ENCODE data around the gene FLNB.

Gene FLNB

DNA sequence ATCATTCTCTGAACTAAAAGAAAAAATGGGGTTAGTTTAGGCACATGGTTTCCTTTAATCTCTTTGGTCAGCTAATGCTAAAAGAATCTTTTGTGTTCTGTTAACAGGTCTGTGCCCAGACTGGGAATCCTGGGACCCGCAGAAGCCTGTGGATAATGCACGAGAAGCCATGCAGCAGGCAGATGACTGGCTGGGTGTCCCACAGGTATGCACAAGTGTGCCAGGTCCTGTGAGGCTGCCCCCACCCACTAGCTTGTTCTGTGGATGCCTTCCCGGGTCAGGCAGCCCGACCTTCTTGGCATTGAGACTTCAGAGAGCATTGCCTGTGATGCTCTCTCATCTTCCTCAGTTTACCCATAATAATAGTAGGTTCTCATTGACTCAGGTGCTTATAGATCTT is 70.4 kb downstream of the FLNB start:
- no peak overlapping the region for H3K4me3 ChIP-seq (ENCODE audit: low read depth, low read length)
- DNase-seq (ENCODE audit: low read depth) = no peak
- TF ChIP-seq, protein P1, sequence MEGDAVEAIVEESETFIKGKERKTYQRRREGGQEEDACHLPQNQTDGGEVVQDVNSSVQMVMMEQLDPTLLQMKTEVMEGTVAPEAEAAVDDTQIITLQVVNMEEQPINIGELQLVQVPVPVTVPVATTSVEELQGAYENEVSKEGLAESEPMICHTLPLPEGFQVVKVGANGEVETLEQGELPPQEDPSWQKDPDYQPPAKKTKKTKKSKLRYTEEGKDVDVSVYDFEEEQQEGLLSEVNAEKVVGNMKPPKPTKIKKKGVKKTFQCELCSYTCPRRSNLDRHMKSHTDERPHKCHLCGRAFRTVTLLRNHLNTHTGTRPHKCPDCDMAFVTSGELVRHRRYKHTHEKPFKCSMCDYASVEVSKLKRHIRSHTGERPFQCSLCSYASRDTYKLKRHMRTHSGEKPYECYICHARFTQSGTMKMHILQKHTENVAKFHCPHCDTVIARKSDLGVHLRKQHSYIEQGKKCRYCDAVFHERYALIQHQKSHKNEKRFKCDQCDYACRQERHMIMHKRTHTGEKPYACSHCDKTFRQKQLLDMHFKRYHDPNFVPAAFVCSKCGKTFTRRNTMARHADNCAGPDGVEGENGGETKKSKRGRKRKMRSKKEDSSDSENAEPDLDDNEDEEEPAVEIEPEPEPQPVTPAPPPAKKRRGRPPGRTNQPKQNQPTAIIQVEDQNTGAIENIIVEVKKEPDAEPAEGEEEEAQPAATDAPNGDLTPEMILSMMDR (conservative IDR thresholded peaks at IDR 0.05; ENCODE audit: low read depth, low read length) = no peak

DNA sequence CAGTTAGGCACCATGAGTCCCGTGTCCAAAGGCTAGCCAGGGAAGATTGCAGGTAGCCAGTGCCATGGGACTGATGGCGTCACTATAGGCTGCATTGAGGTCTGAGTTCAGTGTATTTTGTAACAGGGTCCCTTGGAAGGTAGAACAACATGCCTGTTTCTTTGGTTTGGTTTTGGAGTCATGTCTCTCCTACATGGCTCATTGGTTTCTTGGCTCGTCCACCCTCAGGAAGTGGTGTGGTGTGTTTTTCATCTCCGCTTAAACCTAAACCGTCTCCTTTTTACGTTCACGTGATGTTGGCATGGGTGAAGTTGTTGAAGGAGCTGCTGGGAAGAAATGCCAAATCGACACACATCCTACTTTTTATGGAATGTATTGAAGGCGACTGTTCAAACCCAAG is 71.6 kb downstream of the FLNB start:
- H3K4me3 ChIP-seq (ENCODE audit: low read depth, low read length) = no peak overlapping the region
- TF ChIP-seq, protein P1 (conservative IDR thresholded peaks at IDR 0.05; ENCODE audit: low read depth, low read length) = no peak
- no peak for DNase-seq (ENCODE audit: low read depth)

DNA sequence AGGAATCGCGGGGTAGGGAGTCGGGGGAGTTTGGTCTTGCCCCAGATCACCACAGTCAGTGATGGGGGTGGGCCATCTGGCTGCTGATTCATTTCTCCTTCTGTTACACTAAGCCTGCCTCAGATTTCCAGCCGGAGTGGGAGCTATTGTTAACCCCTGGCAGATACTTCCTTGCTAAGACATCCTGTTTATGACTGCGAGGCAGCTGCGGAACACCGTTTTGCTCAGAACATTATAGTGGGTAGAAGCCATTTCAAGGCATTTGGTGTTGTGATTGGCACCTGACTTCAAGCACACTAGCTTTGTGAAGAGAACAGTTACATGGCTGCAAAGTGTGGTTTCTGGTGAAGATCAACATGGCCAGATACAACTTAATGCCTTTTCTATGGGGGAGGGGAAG is 73.8 kb downstream of the FLNB start:
- DNase-seq (ENCODE audit: low read depth) = peak; percentile 79
- H3K4me3 ChIP-seq (ENCODE audit: low read depth, low read length) = no peak overlapping the region
- TF ChIP-seq, protein P1 (conservative IDR thresholded peaks at IDR 0.05; ENCODE audit: low read depth, low read length) = no peak

DNA sequence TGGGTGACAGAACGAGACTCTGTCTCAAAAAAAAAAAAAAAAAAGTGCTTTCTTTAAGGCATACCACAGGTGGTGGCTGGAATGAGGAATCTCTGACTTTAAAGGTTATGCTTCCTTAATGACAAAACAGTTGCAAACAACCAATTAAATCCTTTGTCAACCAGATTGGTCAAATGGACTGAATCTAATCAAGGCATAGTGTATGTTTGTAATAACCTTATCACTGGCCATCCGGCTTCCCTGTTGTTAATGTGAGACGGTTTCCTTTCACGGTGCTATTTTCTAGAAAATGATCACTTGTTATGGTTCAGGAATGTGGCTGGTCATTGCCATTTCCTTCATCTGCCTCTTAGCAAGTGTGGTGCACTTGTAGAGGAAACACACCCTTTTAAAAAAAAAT is 75.9 kb downstream of the FLNB start:
- DNase-seq (ENCODE audit: low read depth) = peak; percentile 37
- no peak overlapping the region for H3K4me3 ChIP-seq (ENCODE audit: low read depth, low read length)
- TF ChIP-seq, protein P1 (conservative IDR thresholded peaks at IDR 0.05; ENCODE audit: low read depth, low read length) = no peak

DNA sequence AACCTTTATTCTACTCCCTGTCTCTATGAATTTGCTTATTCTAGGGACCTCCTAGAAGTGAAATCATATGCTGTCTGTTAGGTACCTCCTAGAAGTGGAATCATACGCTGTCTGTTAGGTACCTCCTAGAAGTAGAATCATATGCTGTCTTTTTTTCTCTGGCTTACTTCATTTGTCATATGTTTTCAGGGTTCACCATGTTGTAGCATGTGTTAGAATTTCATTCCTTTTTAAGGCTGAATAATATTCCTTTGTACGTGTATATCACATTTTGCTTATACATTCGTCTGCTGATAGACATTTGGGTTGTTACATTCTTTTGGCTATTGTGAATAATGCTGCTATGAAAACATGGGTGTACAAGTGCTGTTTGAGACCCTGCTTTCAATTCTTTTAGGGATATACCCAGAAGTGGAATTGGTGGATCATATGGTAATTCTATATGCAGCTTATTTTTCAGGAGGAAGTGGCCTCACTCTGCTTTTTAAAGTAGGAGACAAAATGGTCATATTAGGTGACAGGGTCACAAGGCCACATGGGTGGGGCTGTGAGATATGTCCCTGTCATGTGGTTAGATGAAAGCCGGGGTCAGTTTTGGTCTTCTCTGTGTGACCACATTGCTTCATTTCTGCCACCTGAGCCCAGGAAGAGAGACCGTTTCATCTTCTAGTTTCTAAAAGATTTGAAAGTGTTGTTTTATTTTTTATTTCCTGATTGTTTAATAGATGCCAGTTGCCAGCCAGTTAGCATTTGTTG is 76.7 kb downstream of the FLNB start:
- TF ChIP-seq, protein P1 (conservative IDR thresholded peaks at IDR 0.05; ENCODE audit: low read depth, low read length) = no peak
- DNase-seq (ENCODE audit: low read depth) = no peak
- H3K4me3 ChIP-seq (ENCODE audit: low read depth, low read length) = no peak overlapping the region

DNA sequence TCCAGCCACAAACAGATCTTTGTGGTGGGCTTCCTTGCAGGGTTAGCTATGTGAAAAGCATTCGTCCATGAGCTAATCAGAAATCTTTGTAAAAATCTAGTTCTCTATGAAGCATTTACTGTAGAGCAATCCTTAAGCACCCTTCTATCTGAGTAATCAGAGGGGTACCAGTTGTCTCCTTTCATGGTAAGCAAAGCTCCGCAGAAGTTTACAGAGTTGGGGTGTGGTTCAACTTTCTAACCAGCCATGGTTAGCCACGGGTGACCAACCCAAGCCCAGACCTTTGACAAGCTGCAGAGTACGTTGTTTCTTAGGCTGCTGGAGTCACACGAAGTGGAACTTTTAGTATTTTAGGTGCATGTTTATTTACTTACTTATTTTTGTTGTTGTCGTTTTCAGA is 77.4 kb downstream of the FLNB start:
- TF ChIP-seq, protein P1 (conservative IDR thresholded peaks at IDR 0.05; ENCODE audit: low read depth, low read length) = no peak
- H3K4me3 ChIP-seq (ENCODE audit: low read depth, low read length) = no peak overlapping the region
- no peak for DNase-seq (ENCODE audit: low read depth)

DNA sequence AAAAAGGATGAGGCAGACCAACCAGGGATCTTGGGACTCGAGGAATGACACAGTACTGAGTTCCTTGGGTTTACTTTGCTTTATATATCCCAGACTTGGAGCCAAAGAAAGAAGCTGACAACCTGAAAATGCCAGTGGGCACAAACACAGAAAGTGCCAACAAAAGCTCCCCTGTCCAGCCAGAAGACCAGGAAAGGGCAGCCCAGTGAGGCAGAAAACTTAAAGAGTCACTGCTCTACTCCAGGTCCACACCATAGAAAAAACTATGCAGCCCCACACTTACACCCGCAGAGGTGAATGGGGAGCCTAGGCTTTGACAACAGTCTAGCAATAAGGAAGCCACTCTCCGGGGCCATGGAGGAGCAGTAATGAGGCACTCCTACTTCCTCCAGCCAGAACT is 80.3 kb downstream of the FLNB start:
- TF ChIP-seq, protein P1 (conservative IDR thresholded peaks at IDR 0.05; ENCODE audit: low read depth, low read length) = no peak

More for the DNA sequence above, 80.3 kb downstream of the FLNB start:
- H3K4me3 ChIP-seq (ENCODE audit: low read depth, low read length) = no peak overlapping the region
- no peak for DNase-seq (ENCODE audit: low read depth)

Data from choroid plexus epithelial cell (primary cell).